GM19351 (cell line): ENCODE measurements around the gene HIGD1A.

Experiments used
- ATAC-seq: cut with Tn5 transposase; IDR thresholded peaks from one replicate; pipeline ENCODE4 v1.9.1; 2021; ENCODE audit warnings: mild to moderate bottlenecking, moderate library complexity; ENCODE audit not compliant: unreplicated experiment

HIGD1A gene

GRCh38 chr3:42739401-42740158 is 64.7 kb downstream of the HIGD1A start:
- ATAC-seq: no peak

GRCh38 chr3:42736531-42736930 is 67.8 kb downstream of the HIGD1A start:
- no peak for ATAC-seq

GRCh38 chr3:42736081-42736480 is 68.2 kb downstream of the HIGD1A start:
- ATAC-seq: no peak

GRCh38 chr3:42735615-42736014 is 68.7 kb downstream of the HIGD1A start:
- ATAC-seq: no peak

GRCh38 chr3:42735019-42735418 is 69.3 kb downstream of the HIGD1A start:
- ATAC-seq: no peak

GRCh38 chr3:42734263-42734860 is 69.9 kb downstream of the HIGD1A start:
- ATAC-seq: no peak

- ATAC-seq: no peak
Measured at GRCh38 chr3:42733501-42734262, 70.6 kb downstream of the HIGD1A start.
